AG09319 (cell line): ENCODE data around the gene RAB40B.

Experiments used
- DNase-seq: peaks from one replicate; pipeline ENCODE4 v3.0.0-alpha.2; 2010; ENCODE audit warnings: low read depth; ENCODE audit errors: extremely low read depth
- TF ChIP-seq, protein P1 (sequence below): IDR thresholded peaks from 2 replicates; pipeline ENCODE4 v1.5.1; 2011; ENCODE audit warnings: low read depth, mild to moderate bottlenecking, inconsistent platforms, low read length, moderate library complexity

The RAB40B gene

DNA sequence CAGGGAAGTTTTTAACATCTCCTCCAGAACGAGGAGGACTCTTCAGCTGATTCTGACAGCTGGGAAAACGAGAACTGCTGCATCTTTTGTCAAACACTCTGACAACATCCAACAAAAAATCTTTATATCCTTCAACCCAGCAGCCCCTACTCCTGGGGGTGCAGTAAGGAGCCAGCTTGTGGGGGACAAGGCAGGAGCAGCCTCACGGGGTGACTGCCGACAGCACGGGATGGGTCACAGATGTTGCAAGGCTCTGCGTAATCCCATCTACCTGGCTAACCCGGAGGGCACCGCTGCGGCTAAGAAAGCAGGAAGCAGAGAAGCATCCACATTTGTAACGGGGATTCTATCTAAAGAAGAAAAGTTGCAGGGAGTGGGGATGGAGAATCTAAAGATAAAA, 78.9 kb downstream of the RAB40B start:
- DNase-seq: no peak
- TF ChIP-seq, protein P1, sequence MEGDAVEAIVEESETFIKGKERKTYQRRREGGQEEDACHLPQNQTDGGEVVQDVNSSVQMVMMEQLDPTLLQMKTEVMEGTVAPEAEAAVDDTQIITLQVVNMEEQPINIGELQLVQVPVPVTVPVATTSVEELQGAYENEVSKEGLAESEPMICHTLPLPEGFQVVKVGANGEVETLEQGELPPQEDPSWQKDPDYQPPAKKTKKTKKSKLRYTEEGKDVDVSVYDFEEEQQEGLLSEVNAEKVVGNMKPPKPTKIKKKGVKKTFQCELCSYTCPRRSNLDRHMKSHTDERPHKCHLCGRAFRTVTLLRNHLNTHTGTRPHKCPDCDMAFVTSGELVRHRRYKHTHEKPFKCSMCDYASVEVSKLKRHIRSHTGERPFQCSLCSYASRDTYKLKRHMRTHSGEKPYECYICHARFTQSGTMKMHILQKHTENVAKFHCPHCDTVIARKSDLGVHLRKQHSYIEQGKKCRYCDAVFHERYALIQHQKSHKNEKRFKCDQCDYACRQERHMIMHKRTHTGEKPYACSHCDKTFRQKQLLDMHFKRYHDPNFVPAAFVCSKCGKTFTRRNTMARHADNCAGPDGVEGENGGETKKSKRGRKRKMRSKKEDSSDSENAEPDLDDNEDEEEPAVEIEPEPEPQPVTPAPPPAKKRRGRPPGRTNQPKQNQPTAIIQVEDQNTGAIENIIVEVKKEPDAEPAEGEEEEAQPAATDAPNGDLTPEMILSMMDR: no peak

DNA sequence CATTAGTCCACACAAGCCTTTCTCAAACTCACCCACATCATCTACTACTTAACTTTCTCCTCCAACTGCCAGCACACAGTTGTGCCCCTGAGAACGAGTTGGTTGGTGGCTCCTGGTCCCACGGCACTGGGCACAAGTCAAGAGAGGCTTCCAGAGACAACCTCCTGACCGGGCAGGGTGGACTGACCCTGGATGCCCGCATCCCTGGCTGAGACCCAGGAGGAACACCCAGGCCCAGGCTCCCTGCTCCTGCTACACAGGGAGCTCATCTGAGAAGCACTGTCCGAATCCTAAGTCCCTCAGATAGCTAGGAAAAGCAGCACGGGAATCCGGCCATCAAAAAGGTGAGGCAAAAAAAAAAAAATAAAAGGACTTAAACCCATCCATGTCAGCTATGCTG, 79.3 kb downstream of the RAB40B start:
- DNase-seq: no peak
- TF ChIP-seq, protein P1: no peak

DNA sequence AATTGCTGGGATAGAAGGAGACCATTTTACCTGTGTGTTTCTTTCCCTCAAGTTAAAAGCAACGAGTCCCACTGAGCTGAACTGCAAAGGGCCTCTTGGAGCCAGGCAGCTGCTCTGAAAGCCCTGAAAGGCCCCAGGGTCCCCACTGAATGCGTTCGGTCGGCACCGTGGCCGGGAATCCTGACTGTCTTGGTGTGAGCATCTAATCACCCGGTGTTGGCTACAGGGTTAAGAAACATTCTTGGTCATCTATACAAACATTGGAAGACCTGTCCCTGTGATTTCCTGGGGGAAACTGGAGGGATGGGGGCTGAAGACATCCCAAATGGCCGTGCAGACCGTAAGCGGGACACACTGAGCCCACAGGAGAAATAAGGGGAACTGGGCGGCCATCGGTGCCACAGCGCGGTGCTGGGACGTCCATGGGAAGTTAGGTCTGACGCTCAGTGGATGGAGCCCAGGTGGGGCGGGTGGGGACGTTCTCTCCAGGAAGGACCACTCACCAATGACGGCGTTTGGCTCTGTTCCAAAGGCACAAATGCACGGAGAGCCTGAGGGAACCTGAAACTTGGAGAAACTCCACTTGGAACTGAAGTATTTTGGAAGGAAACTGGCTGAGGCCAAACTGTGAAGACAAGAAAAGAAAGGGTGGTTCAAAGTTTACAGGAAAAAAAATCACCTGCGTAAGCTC, 82.3 kb downstream of the RAB40B start:
- TF ChIP-seq, protein P1: no peak

DNA sequence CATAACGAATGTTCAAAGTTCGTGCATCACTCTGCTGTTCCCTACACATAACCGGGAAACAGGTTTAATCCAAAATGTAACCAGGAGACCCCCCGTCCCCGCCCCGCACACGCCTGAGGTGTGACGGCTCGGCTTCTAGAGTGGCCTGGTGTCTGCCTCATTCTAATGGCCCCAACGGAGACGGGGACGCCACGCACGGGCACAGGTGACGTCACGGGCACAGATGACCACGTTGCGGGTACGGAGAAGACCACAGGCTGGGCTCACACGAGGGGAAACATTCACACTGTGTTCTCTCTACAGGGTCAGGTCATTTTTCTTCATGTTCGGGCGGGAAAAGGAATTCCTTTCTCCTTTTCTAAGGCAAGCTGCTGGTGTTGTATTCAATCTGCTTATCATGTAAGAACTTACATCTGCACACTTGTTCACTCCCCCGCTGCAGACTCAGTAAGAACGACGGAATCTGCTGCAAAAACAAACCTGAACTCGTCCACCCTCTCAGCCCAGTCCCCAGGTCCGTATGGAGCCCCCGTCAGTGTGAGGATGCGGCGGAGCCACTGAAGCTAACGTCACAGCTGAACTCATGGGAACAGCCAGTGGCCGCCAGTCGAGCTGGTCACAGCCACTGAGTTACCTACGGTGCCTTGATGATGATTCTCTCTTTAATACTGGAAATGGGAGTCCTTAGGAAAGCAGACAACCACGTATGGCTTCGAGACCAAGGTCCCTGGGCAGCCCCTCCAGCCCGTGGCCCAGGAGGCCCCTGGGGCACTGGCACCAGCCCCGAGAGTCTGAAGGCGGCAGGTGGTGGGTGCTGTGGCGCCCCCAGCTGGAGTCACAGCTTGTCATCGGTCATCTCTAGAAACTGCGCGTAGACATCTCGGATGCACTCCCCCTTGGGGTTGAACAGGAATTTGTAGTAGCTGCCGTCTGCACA, 83.1 kb downstream of the RAB40B start:
- DNase-seq: no peak
- TF ChIP-seq, protein P1: no peak

More for the DNA sequence above, 82.3 kb downstream of the RAB40B start:
- no peak for DNase-seq

DNA sequence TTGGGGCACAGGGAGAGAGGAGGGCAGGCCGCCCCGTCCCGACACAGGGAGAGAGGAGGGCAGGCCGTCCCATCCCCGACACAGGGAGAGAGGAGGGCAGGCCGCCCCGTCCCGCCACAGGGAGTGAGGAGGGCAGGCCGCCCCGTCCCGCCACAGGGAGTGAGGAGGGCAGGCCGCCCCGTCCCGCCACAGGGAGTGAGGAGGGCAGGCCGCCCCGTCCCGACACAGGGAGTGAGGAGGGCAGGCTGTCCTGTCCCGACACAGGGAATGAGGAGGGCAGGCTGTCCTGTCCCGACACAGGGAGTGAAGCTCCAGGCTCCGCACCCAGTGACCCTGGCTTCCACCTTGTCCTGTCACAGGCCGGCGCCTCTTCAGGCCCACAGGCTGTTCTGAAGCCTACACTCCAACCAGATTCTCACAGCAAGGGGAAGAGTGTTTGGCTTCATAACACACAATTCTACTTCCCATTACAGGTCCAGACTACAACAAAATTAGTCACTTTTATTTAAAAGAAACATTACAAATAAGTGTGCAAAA, 84.3 kb downstream of the RAB40B start:
- TF ChIP-seq, protein P1: no peak
- no peak for DNase-seq

DNA sequence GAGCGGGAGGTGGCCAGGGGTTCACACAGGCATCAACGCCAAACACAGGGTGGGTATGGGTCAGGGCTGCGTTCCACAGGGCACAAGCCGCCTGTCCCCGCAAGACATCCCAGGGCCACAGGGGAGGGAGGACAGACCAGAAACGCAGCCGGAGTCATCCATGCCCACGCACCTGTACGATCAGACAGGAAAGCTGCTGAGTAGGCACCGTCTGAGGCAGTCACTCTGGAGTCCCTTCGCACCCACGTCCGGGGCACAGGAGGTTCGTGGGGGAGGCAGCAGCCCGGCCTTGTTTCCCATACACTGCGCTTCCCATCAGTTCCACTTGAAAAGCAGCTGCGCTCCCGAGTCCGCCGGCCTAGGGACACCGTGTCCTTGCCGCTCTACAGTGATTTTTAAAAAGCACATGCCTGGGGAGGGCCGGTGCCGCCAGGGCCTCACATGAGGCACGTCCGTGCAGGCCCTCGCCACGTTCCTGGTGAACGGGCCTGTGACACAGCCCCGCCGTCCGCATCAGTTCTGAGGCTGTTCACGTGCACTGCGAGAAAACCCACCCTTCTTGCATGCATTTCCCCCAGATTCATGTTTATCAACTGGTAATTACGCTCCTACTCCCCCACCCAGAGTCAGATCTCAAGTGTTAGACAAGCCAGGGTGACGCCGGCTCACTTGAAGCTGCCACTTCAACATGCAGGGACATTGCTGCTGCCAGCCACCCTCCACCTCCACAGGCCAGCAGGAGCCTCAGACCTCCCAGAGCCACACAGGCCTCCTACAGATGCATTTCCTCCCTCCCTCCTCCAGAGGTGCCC, 85.0 kb downstream of the RAB40B start:
- TF ChIP-seq, protein P1: no peak
- DNase-seq: no peak
